ENCODE measurements around the gene MATR3. TPM values are rescaled to one million over a fixed set of nuclear protein-coding genes. Genes with fewer than 3 reads are reported as not detected.
"Not testable (repeated sequence)": the region's sequence is repeated elsewhere in the genome, so short reads cannot be mapped to it uniquely, and the experiment has no call there.

The MATR3 gene
- total RNA-seq, 1 donor from 2014 or later = 235 TPM

GRCh38 chr5:139341187-139341688, 47.7 kb downstream of the MATR3 start:
- TF ChIP-seq CTCF (IDR thresholded peaks at IDR 0.05; ENCODE audit: unreplicated experiment) = no peak
- Mint-ChIP-seq H3K4me1 (ENCODE audit: unreplicated experiment) (peaks cover 27% of the 10 kb centered on the region), H3K36me3 (ENCODE audit: low read depth, unreplicated experiment) (no peaks in the 10 kb centered on the region), H3K27me3 (ENCODE audit: unreplicated experiment) (peaks cover 9% of the 10 kb centered on the region), H3K27ac (ENCODE audit: unreplicated experiment) (peak overlapping the region; percentile 99), H3K9me3 (ENCODE audit: unreplicated experiment) (no peaks in the 10 kb centered on the region), H3K4me3 (ENCODE audit: unreplicated experiment) (peak overlapping the region; percentile 97)
- DNase-seq (ENCODE audit: low spot score) = no peak

GRCh38 chr5:139341689-139342422, 48.3 kb downstream of the MATR3 start, which contains the start of gene PAIP2:
Gene PAIP2 (plus strand): TSS chr5:139341854. CDS start chr5:139363785, 21,931 bp downstream.
- Mint-ChIP-seq H3K9me3 (ENCODE audit: unreplicated experiment) (no peaks in the 10 kb centered on the region), H3K4me1 (ENCODE audit: unreplicated experiment) (peaks cover 27% of the 10 kb centered on the region), H3K36me3 (ENCODE audit: low read depth, unreplicated experiment) (no peaks in the 10 kb centered on the region), H3K27ac (ENCODE audit: unreplicated experiment) (peak within 1 kb of the TSS; percentile 99), H3K4me3 (ENCODE audit: unreplicated experiment) (peak within 1 kb of the TSS; percentile 97), H3K27me3 (ENCODE audit: unreplicated experiment) (peaks cover 6% of the 10 kb centered on the region)
- TF ChIP-seq CTCF (IDR thresholded peaks at IDR 0.05; ENCODE audit: unreplicated experiment) = peak; percentile 48
- peak; percentile 97 for DNase-seq (ENCODE audit: low spot score)

- Mint-ChIP-seq H3K27ac (ENCODE audit: unreplicated experiment) (peak overlapping the region; percentile 99), H3K9me3 (ENCODE audit: unreplicated experiment) (no peaks in the 10 kb centered on the region), H3K36me3 (ENCODE audit: low read depth, unreplicated experiment) (no peaks in the 10 kb centered on the region), H3K4me3 (ENCODE audit: unreplicated experiment) (peak overlapping the region; percentile 97), H3K27me3 (ENCODE audit: unreplicated experiment) (peaks cover 8% of the 10 kb centered on the region), H3K4me1 (ENCODE audit: unreplicated experiment) (peaks cover 27% of the 10 kb centered on the region)
- no peak for DNase-seq (ENCODE audit: low spot score)
- no peak for TF ChIP-seq CTCF (IDR thresholded peaks at IDR 0.05; ENCODE audit: unreplicated experiment)
Measured at GRCh38 chr5:139342423-139342723, 48.8 kb downstream of the MATR3 start.

- Mint-ChIP-seq H3K27me3 (ENCODE audit: unreplicated experiment) (peaks cover 8% of the 10 kb centered on the region), H3K36me3 (ENCODE audit: low read depth, unreplicated experiment) (no peaks in the 10 kb centered on the region), H3K27ac (ENCODE audit: unreplicated experiment) (no peak overlapping the region), H3K4me3 (ENCODE audit: unreplicated experiment) (peak overlapping the region; percentile 97), H3K9me3 (ENCODE audit: unreplicated experiment) (no peaks in the 10 kb centered on the region), H3K4me1 (ENCODE audit: unreplicated experiment) (peaks cover 27% of the 10 kb centered on the region)
- DNase-seq (ENCODE audit: low spot score) = no peak
- no peak for TF ChIP-seq CTCF (IDR thresholded peaks at IDR 0.05; ENCODE audit: unreplicated experiment)
Measured at GRCh38 chr5:139343476-139343875, 49.9 kb downstream of the MATR3 start.

- Mint-ChIP-seq H3K4me1 (ENCODE audit: unreplicated experiment) (peaks cover 27% of the 10 kb centered on the region), H3K36me3 (ENCODE audit: low read depth, unreplicated experiment) (no peaks in the 10 kb centered on the region), H3K4me3 (ENCODE audit: unreplicated experiment) (no peak overlapping the region), H3K9me3 (ENCODE audit: unreplicated experiment) (no peaks in the 10 kb centered on the region), H3K27ac (ENCODE audit: unreplicated experiment) (no peak overlapping the region), H3K27me3 (ENCODE audit: unreplicated experiment) (peaks cover 8% of the 10 kb centered on the region)
- no peak for TF ChIP-seq CTCF (IDR thresholded peaks at IDR 0.05; ENCODE audit: unreplicated experiment)
- no peak for DNase-seq (ENCODE audit: low spot score)
Measured at GRCh38 chr5:139344177-139344576, 50.6 kb downstream of the MATR3 start.

GRCh38 chr5:139345442-139345841, 51.9 kb downstream of the MATR3 start:
- not testable (repeated sequence) for H3K36me3 Mint-ChIP-seq (ENCODE audit: low read depth, unreplicated experiment); H3K27me3 Mint-ChIP-seq (ENCODE audit: unreplicated experiment); DNase-seq (ENCODE audit: low spot score); H3K27ac Mint-ChIP-seq (ENCODE audit: unreplicated experiment); H3K9me3 Mint-ChIP-seq (ENCODE audit: unreplicated experiment)
- peaks cover 27% of the 10 kb centered on the region for H3K4me1 Mint-ChIP-seq (ENCODE audit: unreplicated experiment)
- H3K4me3 Mint-ChIP-seq (ENCODE audit: unreplicated experiment) = peak overlapping the region; percentile 15

- peaks cover 11% of the 10 kb centered on the region for H3K4me1 Mint-ChIP-seq (ENCODE audit: unreplicated experiment)
- not testable (repeated sequence) for DNase-seq (ENCODE audit: low spot score); H3K27me3 Mint-ChIP-seq (ENCODE audit: unreplicated experiment); H3K4me3 Mint-ChIP-seq (ENCODE audit: unreplicated experiment); H3K9me3 Mint-ChIP-seq (ENCODE audit: unreplicated experiment); H3K27ac Mint-ChIP-seq (ENCODE audit: unreplicated experiment); H3K36me3 Mint-ChIP-seq (ENCODE audit: low read depth, unreplicated experiment)
Measured at GRCh38 chr5:139347863-139348262, 54.3 kb downstream of the MATR3 start.
